Measurements from ENCODE around the gene HEBP2. TPM values are rescaled to one million over a fixed set of nuclear protein-coding genes. Genes with fewer than 3 reads are reported as not detected.
A peak's percentile ranks its signal among the peaks of the same experiment; 100 is the strongest.

Gene HEBP2
- total and polyA plus RNA-seq, 2 of the 13 experiments (the other 11 are each of a cell fraction or from before 2014, with no cell fraction given) = 16.0 to 72.8 TPM

GRCh38 chr6:138403324-138403800 is 661 bp upstream of the HEBP2 start (continued):
- TF ChIP-seq ZNF275 (CRISPR knock-in tag; IDR thresholded peaks at IDR 0.05; ENCODE audit: borderline replicate concordance) = peak; percentile 45; the same call in 1 of the 2 replicates
- TF ChIP-seq PHF5A (CRISPR knock-in tag; IDR thresholded peaks at IDR 0.05; ENCODE audit: low read depth, unreplicated experiment) = no peak
- no peak for TF ChIP-seq JARID2 (CRISPR knock-in tag; IDR thresholded peaks at IDR 0.05; ENCODE audit: insufficient replicate concordance)
- no peak for TF ChIP-seq ZFY (CRISPR knock-in tag; IDR thresholded peaks at IDR 0.05)
- no peak for TF ChIP-seq GLI4 (CRISPR knock-in tag; IDR thresholded peaks at IDR 0.05; ENCODE audit: borderline replicate concordance)
- no peak for TF ChIP-seq KLF6 (CRISPR knock-in tag; IDR thresholded peaks at IDR 0.05)
- no peak for TF ChIP-seq ZNF367 (CRISPR knock-in tag; IDR thresholded peaks at IDR 0.05; ENCODE audit: borderline replicate concordance)
- no peak for TF ChIP-seq ZBTB26 (CRISPR knock-in tag; IDR thresholded peaks at IDR 0.05; ENCODE audit: borderline replicate concordance)
- no peak for TF ChIP-seq ZNF607 (CRISPR knock-in tag; IDR thresholded peaks at IDR 0.05; ENCODE audit: borderline replicate concordance)
- no peak for TF ChIP-seq FOXK2 (IDR thresholded peaks at IDR 0.05)
- no peak for TF ChIP-seq ZNF598 (CRISPR knock-in tag; IDR thresholded peaks at IDR 0.05; ENCODE audit: borderline replicate concordance)
- no peak for TF ChIP-seq ATF4 (CRISPR knock-in tag; IDR thresholded peaks at IDR 0.05)
- TF ChIP-seq DRAP1 (CRISPR knock-in tag; IDR thresholded peaks at IDR 0.05) = no peak
- no peak for TF ChIP-seq KAT7 (CRISPR knock-in tag; IDR thresholded peaks at IDR 0.05; ENCODE audit: borderline replicate concordance)
- TF ChIP-seq GMEB1 (CRISPR knock-in tag; IDR thresholded peaks at IDR 0.05; ENCODE audit: borderline replicate concordance) = no peak
- no peak for TF ChIP-seq MYNN (CRISPR knock-in tag; IDR thresholded peaks at IDR 0.05; ENCODE audit: low read depth)
- TF ChIP-seq ZNF546 (CRISPR knock-in tag; conservative IDR thresholded peaks at IDR 0.05) = no peak
- TF ChIP-seq KDM6A (CRISPR knock-in tag; IDR thresholded peaks at IDR 0.05; ENCODE audit: low read depth) = no peak
- TF ChIP-seq AHR (CRISPR knock-in tag; IDR thresholded peaks at IDR 0.05) = no peak; the same call in 1 of the 2 replicates
- TF ChIP-seq CEBPZ (IDR thresholded peaks at IDR 0.05; ENCODE audit: low read length) = no peak
- TF ChIP-seq HCFC1 (IDR thresholded peaks at IDR 0.05; ENCODE audit: low read depth, low read length) = no peak
- TF ChIP-seq NFKBIZ (CRISPR knock-in tag; IDR thresholded peaks at IDR 0.05) = no peak
- no peak for TF ChIP-seq ZNF510 (CRISPR knock-in tag; IDR thresholded peaks at IDR 0.05; ENCODE audit: low read depth)
